ENCODE measurements around the gene GRK5. TPM values are rescaled to one million over a fixed set of nuclear protein-coding genes. Genes with fewer than 3 reads are reported as not detected.

The GRK5 gene
- total RNA-seq, 1 donor from 2014 or later = 163 TPM

- Mint-ChIP-seq H3K27ac (ENCODE audit: unreplicated experiment) (no peak overlapping the region), H3K4me3 (ENCODE audit: unreplicated experiment) (no peak overlapping the region), H3K36me3 (ENCODE audit: low read depth, unreplicated experiment) (no peaks in the 10 kb centered on the region), H3K27me3 (ENCODE audit: unreplicated experiment) (no peaks in the 10 kb centered on the region), H3K9me3 (ENCODE audit: unreplicated experiment) (no peaks in the 10 kb centered on the region), H3K4me1 (ENCODE audit: unreplicated experiment) (peaks cover 9% of the 10 kb centered on the region)
- TF ChIP-seq CTCF (IDR thresholded peaks at IDR 0.05; ENCODE audit: unreplicated experiment) = no peak
- no peak for DNase-seq (ENCODE audit: low spot score)
Measured at GRCh38 chr10:119189811-119190282, 17.5 kb upstream of the GRK5 start.

GRCh38 chr10:119190353-119190752, 17.0 kb upstream of the GRK5 start:
- no peak for DNase-seq (ENCODE audit: low spot score)
- H3K36me3 Mint-ChIP-seq (ENCODE audit: low read depth, unreplicated experiment) = no peaks in the 10 kb centered on the region
- H3K27ac Mint-ChIP-seq (ENCODE audit: unreplicated experiment) = no peak overlapping the region
- no peaks in the 10 kb centered on the region for H3K27me3 Mint-ChIP-seq (ENCODE audit: unreplicated experiment)
- H3K4me3 Mint-ChIP-seq (ENCODE audit: unreplicated experiment) = no peak overlapping the region
- H3K4me1 Mint-ChIP-seq (ENCODE audit: unreplicated experiment) = peaks cover 9% of the 10 kb centered on the region
- H3K9me3 Mint-ChIP-seq (ENCODE audit: unreplicated experiment) = no peaks in the 10 kb centered on the region
- TF ChIP-seq CTCF (IDR thresholded peaks at IDR 0.05; ENCODE audit: unreplicated experiment) = no peak

- Mint-ChIP-seq H3K27me3 (ENCODE audit: unreplicated experiment) (no peaks in the 10 kb centered on the region), H3K36me3 (ENCODE audit: low read depth, unreplicated experiment) (no peaks in the 10 kb centered on the region), H3K4me1 (ENCODE audit: unreplicated experiment) (peaks cover 9% of the 10 kb centered on the region), H3K27ac (ENCODE audit: unreplicated experiment) (no peak overlapping the region), H3K4me3 (ENCODE audit: unreplicated experiment) (no peak overlapping the region), H3K9me3 (ENCODE audit: unreplicated experiment) (no peaks in the 10 kb centered on the region)
- TF ChIP-seq CTCF (IDR thresholded peaks at IDR 0.05; ENCODE audit: unreplicated experiment) = no peak
- DNase-seq (ENCODE audit: low spot score) = no peak
Measured at GRCh38 chr10:119190954-119191785, 16.2 kb upstream of the GRK5 start.

GRCh38 chr10:119191881-119192280, 15.5 kb upstream of the GRK5 start:
- Mint-ChIP-seq H3K9me3 (ENCODE audit: unreplicated experiment) (no peaks in the 10 kb centered on the region), H3K27me3 (ENCODE audit: unreplicated experiment) (no peaks in the 10 kb centered on the region), H3K36me3 (ENCODE audit: low read depth, unreplicated experiment) (no peaks in the 10 kb centered on the region), H3K4me1 (ENCODE audit: unreplicated experiment) (peaks cover 9% of the 10 kb centered on the region), H3K27ac (ENCODE audit: unreplicated experiment) (no peak overlapping the region), H3K4me3 (ENCODE audit: unreplicated experiment) (no peak overlapping the region)
- DNase-seq (ENCODE audit: low spot score) = no peak
- no peak for TF ChIP-seq CTCF (IDR thresholded peaks at IDR 0.05; ENCODE audit: unreplicated experiment)

- Mint-ChIP-seq H3K9me3 (ENCODE audit: unreplicated experiment) (no peaks in the 10 kb centered on the region), H3K36me3 (ENCODE audit: low read depth, unreplicated experiment) (peaks cover 3% of the 10 kb centered on the region), H3K4me1 (ENCODE audit: unreplicated experiment) (peaks cover 29% of the 10 kb centered on the region), H3K27ac (ENCODE audit: unreplicated experiment) (peak overlapping the region; percentile 62), H3K27me3 (ENCODE audit: unreplicated experiment) (no peaks in the 10 kb centered on the region), H3K4me3 (ENCODE audit: unreplicated experiment) (no peak overlapping the region)
- no peak for DNase-seq (ENCODE audit: low spot score)
- no peak for TF ChIP-seq CTCF (IDR thresholded peaks at IDR 0.05; ENCODE audit: unreplicated experiment)
Measured at GRCh38 chr10:119197921-119198320, 9.4 kb upstream of the GRK5 start.

All from endothelial cell (in vitro differentiated cells).